ENCODE data around the gene CNTN3.

DNA sequence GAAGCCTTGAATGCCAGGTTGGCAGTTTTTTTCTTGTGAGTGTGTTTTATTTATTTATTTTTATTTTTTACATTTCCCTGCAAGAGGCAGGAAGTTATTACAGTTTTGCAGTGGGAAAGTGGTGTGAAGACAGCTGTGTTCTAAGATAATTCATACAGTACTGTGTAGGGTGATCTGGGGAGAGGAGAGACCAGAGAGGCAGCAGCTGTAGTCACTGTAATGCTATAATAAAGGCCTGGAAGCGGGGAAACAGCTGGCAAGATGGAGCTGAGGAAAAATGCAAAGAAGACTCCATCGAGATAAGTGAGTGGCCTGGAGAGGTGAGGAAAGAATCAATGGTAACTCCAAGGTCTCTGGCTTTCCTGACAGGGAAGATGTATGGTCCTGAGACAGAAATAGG, 23.1 kb downstream of the CNTN3 start:
- TF ChIP-seq ZNF274 (IDR thresholded peaks at IDR 0.05; ENCODE audit: low read length) (no peak), ZNF274 (tag by site-specific recombination; IDR thresholded peaks at IDR 0.05; ENCODE audit: borderline replicate concordance) (no peak), GLIS1 (tag by site-specific recombination; IDR thresholded peaks at IDR 0.05) (no peak), CTCF (tag by site-specific recombination; IDR thresholded peaks at IDR 0.05) (no peak), ZNF571 (tag by site-specific recombination; IDR thresholded peaks at IDR 0.05) (no peak)
